Astrocyte (in vitro differentiated cells and primary cell): Measurements from ENCODE around the gene PTPRT.

Experiments used
- CTCF ChIP-seq: IDR thresholded peaks from 2 replicates; pipeline ENCODE4 v1.5.1; 2011; ENCODE audit warnings: low read depth, mild to moderate bottlenecking, inconsistent platforms, low read length, moderate library complexity; ENCODE audit not compliant: insufficient read depth
- EZH2 ChIP-seq: IDR thresholded peaks from 2 replicates; pipeline ENCODE4 v1.6.1; 2012; ENCODE audit warnings: mild to moderate bottlenecking, low read length, inconsistent platforms; ENCODE audit not compliant: insufficient read depth

- no peak for TF ChIP-seq CTCF
- TF ChIP-seq EZH2 = no peak
Measured at GRCh38 chr20:42639140-42639539, 550.6 kb downstream of the PTPRT start.
